HG03432 (cell line): ENCODE data around the gene MMAB.

Experiments used
- ATAC-seq: cut with Tn5 transposase; IDR thresholded peaks from one replicate; pipeline ENCODE4 v1.9.1; 2021; ENCODE audit warnings: mild to moderate bottlenecking, moderate library complexity; ENCODE audit not compliant: unreplicated experiment

The MMAB gene

DNA sequence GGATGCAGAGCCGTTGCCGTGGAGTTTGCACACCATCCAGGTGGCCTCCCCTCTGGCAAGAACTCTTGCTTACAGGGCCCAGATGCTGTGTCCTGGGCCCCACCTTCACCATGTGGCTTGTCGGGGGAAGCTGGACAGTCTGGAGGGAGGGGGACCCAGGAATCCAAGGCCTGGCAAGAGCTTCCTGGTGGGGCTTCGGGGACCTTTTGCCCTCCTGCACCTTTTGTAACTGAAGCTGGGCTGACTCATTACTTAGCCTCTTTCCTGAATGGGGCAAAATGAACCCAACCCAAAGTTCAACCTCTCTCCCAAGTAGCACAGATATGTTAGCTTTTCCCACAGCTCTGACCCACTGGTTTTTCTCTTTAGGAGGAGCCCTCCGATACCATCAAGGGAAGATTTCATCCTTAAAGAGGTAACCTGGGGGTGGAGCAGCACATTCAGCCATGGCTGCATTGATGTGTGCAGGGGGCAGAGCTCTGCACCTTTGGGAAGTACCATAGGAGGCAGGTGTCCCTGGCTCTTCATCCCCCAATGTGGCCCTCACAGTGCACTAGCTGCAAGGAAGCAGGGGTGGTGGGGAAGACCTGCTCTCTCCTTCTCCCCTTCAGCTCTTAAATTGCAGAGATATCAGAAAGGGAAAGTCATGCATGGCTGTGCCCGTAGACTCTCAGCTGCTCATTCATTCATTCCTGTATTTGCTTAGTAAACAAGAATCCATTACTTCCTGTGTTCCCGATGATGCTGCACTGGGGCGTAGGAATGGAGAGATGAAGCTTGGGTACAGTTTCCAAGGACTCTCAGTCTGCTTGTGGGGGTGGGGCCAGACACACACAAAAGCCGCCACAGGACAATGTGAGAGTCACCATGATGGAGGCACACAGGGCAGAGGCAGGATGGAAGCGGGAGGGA is 13.3 kb upstream of the MMAB start:
- ATAC-seq = no peak

DNA sequence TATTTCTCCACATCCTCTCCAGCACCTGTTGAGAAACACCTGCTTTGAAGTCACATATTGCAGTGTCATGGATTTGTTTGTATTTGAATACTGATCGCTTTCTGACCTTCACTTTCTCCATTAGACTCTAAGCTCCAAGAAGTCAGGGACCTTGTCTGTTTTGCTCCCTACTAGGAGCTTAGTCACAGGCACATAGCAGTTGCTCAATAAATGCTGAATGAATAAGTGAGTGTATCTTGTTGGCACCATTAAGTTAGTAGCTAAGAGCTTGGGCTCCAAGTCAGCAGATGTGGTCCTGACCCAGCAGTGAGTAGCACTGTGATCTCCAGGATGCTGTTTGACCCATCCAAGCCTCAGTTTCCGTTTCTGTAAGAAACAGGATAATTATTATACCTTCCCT is 10.4 kb upstream of the MMAB start:
- no peak for ATAC-seq

DNA sequence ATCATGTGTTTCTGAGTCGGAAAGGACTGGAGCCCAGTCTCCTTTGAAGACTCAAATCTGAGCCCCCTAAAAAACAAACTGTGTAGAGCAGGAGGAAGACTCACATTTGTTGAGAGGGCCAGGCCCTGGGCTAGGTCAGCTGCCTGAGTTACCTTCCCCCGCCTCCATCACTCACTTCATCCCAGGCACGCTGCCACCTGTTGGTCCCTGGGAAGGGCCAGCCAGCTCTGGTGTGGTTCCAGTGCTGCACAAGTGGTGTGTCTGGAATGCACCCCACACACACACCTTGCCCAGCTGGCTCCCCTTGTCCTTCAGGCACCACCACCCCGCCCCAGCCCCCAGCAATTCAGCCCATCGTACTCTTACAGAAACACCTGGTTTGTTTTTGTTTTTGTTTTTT is 9.3 kb upstream of the MMAB start:
- ATAC-seq = no peak

DNA sequence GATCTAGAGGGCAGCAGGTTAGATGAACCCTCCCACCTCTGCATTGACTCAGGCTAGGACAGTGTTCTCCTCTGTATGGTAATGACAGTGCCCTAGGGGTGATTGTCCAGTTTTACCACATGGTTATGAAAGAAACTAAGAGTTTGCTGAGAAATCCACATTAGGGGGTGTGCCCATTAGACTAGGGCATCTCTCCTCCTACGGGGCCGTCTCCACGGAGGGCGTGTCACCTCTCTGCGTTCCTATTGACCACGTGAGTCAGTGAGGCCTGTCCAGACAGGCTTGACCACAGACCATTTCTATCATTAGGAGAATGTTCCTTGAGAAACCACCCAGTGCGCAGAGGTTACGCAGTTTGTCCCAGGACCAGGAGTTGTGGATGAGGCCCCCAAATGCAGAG is 8.6 kb upstream of the MMAB start:
- ATAC-seq = no peak

DNA sequence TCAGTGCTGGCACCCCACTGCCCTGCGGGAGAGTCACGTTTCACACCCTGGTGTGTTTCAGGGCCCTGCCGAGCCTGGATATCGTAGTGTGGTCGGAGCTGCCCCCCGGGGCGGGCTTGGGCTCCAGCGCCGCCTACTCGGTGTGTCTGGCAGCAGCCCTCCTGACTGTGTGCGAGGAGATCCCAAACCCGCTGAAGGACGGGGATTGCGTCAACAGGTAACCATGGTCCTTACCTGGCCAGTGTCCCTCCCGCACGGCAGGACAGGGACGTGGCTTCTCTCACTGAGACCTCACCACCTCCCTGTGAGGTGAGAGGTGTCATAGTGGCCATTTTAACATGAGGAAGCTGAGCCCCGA is 8.0 kb upstream of the MMAB start:
- ATAC-seq = no peak

DNA sequence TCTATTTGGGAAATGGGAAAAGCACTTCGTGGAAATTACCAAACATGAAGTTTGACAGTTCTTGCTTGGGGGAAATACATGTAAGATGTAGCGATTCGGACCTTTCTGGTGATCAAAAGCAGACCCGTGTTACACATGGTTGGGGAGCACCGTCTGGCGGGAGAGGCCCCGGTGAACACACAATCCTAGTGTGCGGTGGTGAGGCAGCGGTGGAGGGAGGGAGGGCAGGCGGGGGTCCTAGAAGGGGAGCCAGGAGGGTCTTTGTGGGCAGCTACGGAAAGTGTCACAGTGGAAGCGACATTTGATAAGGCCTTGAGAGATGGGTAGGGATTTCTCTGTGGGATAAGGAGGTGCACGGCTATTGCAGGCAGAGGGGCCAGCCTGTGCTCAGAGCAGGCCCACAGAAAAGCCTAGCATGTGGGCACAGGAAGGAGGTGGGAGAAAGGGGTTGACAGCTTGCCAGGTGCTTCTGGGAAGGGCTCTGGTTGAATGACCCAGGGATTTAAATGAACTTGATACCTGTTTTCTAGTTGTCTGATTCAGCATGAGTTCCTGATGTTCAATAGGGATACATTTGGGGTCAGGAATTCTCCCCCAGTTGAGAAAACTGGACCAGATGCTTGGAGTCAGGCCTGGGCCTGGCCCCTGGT is 7.5 kb upstream of the MMAB start:
- no peak for ATAC-seq

DNA sequence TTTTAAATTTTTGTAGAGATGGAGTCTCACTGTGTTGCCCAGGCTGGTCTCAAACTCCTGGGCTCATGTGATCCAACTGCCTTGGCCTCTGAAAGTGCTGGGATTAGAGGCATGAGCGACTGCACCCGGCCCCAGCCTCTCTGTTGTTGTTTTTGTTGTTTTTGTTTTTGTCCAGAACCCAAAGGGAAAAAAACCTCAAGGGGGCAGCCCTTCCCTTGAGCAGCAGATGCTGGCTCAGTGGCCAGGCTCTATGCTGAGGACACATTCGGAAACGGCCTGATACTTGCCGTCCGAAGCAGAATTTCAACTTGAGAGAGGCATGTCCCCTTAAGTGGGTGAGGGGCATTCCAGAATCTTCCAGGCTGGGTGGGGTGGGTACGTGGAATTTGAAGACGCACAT is 7.0 kb upstream of the MMAB start:
- no peak for ATAC-seq

DNA sequence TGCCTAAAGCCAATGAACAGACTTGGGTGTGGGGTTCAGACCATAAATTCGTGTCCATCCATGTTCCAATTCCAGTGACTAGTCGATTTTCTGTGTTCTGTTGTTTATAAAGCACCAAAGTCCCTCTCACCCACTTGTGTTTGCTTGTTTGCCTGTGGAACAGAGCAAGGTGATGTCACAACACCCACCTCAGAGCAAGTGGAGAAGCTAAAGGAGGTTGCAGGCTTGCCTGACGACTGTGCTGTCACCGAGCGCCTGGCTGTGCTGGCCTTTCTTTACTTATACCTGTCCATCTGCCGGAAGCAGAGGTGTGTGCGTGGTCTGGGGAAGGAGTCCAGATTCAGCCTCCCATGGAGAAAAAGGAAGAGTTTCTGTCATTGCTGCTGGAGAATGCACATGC is 6.3 kb upstream of the MMAB start:
- ATAC-seq = no peak

DNA sequence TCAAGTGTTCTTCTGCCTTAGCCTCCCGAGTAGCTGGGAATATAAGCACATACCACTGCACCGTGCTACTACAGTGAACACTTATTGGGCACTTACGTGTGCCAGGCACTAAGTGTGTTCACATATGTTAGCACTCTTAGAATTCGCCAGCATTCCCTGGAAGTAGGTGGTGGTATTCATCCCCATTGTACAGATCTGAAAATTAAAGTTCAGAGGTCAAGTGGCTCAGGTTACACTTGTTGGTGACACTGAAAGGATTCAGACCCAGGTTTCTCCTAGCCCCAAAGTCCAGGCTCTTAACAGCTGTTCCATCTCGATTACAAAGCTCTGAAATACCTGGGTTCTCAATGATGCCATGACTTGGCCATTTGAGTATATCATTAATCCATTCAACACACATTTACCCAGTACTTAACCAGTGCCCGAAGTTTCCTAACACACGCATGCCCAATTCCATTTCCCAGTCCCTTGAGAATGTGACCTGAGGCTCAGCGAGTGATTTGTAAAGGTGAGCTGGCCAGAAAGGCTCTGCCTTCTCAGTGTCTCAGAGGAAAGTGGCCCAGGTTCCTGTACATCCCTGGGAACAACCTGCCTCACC is 5.1 kb upstream of the MMAB start:
- no peak for ATAC-seq

DNA sequence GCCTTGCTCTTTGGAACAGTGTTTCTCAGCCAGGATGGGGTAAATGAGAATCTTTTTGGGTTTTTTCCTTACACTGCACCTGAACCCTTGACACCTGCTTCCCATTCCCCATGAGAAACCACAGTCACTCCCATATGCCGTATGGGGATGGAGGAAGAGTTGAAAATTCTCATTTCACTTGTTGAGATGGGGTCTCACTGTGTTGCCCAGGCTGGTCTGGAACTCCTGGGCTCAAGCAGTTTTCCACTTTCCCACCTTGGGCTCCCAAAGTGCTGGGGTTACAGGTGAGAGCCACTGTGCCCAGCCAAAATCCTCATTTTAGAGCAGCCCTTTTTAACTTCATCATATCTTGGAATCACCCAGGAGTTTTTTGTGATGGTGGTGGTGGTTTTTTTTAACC is 4.0 kb upstream of the MMAB start:
- ATAC-seq = no peak

DNA sequence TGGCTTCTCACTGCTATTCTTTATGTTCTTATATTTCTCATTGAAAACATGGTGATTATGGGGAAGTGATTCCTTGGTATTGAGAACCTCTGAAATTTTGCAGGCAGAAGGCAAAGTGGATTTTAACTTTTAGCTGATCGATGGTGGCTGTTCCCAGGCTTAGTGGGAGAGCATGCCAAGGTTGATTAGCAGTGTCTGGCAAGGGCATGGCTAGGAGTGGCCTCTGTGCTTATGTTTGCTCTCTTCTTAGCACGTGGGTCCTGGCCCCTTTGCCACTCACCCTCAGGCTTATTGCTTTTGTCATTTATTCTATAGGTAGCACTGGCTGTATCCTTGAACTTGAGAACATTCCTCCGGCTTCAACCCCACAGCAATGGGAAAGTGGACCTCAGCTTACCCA is 2.4 kb upstream of the MMAB start:
- ATAC-seq = no peak

DNA sequence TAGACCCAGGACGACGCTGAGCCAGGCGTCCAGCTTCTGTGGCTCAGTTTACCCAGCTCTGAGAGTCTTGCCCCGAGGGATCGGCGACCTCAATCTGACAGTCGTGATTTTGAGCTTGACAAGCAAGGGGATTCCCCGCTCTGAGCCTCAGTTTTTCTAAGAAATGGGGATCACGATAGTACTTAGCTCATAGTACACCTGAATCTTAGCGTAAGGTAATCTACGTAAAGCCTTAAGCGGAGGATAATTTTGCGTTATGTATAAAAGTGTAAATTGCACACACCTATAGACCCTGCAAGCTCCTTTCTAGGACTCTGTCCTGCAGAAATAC is 575 bp upstream of the MMAB start:
- no peak for ATAC-seq

DNA sequence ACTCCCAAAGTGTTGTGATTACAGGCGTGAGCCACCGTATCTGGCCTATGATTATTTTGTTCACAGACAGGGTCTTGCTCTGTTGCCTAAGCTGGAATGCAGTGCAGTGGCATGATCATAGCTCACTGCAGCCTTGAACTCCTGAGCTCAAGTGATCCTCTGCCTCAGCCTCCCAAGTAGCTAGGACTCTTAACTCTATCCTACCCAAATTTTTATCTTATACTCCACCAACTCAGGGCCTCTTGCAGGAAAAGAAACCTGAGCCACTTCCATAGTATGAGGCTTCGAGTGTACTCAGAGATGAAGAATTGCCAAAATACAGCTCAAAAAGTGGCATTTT is 828 bp downstream of the MMAB start:
- ATAC-seq = no peak

DNA sequence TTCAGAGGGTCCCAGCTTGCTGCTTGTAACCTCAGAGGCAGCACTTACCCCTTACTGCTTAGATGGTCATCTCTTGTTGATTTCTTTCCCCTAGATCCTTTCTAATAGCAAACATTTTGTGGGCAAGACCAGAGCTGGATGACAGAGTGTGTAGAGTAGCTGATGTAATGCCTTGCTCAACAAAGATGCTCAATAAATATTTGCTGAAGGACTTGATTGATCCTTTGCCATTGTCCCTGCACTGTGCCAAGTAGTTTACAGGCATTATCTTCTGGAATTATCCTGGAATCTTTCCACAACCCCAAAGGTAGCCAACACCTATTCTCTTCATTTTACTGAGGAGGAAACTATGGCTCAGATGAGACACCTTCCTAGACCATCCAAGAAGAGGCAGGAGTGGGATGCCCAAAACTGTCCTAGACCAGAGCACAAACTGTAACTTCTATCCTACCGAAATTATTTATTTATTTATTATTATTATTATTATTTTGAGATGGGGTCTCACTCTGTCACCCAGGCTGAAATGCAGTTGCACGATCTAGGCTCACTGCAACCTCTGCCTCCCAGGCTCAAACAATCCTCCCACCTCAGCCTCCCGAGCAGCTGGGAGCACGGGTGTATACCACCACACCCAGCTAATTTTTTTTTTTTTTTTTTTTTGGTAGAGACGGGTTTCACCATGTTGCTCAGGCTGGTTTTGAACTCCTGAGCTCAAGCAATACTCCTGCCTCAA is 1.4 kb downstream of the MMAB start:
- ATAC-seq = no peak

DNA sequence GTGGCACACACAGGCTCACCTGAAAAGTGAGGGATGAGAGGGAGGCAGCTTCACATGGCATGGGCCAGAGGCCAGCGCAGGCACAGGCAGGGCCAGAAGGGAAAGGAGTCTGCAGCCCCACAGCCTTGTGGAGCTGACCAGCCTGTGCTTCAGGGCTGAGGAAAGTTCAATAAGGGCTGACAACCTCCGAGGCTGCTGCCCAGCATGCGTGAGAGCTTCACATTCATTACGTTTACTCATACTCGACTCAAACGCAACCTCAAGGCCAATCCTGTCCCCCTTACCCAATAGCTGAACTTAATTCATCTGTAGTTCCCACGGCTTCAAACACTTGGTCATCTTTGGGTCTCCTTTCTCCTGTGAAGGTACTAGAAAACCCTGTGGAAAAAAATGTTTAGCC is 4.8 kb downstream of the MMAB start:
- ATAC-seq = no peak

DNA sequence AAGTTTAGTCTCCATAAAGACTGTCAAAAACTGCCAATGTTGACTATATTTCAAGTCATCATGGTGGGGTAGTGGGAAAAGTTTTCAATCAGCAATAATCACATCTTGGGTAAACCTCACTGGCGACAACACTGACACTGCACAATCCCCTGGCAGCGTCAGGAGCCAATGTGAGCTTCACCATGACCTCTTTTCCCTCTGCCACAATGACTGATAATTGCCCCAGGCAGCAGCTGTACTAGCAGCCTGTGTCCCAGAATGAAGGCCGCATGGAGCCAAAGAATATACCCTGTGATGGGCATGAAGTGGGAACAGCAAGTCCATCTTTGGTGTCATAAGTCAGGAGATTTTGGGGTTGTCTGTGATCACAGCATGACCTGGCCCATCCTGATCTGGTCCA is 5.3 kb downstream of the MMAB start:
- ATAC-seq = no peak

DNA sequence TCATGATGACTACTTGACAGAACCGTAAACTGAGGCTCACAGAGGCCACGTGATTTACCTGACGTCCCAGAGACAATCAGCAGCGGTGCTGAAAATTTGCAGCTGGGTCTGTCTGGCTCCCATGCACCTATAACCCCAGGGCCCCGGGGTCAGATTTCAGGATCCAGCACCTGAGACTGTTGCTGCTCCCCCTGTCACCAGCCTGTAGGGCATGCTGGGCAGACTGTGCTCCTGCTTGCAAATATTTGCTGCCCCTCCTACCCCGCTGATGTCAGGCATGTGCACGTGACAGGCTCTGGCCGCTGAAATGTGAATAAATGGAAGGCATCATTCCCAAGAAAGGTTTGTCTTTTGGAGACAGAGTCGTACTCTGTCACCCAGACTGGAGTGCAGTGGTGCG is 6.0 kb downstream of the MMAB start:
- no peak for ATAC-seq

DNA sequence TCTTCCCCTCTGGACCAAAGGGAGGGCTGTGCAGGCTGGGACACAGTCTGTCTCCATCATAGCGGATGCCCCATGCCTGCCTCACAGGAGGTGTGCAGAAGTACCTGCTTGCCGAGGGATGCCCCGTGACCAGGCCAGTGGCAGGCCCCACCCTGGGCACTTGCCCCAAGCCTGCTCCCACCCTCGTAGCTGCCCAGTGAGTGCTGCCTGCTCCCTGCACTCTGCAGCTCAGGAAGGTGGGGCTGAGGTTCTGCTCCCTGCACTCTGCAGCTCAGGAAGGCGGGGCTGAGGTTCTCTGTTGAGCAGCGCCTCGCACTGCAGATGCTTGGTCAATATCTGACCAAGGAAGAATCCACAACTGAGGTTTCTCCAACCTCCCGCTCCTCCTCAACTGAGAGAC is 6.9 kb downstream of the MMAB start:
- ATAC-seq = no peak

DNA sequence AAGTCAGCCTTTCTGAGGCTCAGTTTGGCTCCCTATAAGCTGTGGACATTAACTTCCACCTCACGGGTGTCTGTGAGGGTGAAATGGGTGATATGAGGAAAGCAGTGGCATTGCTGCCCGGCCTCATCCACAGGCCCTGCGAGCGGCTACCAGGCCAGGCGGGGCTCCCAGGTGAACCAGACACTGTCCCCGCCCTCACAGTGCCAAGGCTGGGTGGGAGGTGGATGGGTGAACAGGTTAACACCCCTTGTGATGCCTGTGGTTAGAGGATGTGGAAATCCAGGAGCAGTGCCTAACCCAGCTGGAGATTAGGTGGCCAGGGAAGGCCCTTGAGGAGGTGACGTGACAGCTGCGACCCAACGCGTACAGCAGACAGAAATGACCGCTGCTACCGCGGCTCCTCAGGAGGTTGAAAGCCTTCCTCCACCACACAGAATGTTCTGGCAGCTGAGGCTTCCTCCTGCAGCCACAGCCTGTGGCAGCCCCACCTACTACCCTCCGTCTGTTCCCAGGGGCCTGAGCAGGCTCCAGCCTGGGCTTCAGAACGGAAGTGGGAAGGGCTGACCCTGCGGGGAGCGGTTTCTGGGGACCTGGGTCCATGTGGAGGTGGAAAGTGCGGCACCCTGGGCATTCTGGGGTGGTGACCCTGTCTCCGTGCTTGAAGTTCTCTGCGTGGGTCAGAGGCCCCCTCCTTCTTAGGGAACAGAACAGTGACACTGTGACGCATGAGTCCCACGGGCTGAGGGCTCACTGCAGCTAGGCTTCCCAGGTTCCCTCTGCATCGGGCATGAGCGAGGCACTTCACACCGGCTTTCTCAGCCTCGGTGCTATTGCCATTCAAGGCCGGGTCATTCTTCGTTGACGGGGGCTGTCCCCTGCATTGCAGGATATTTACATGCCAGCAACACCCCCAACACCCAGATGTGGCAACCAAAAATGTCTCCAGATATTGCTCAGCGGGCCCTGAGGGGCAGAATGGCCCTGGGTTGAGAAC is 9.7 kb downstream of the MMAB start:
- ATAC-seq = no peak

DNA sequence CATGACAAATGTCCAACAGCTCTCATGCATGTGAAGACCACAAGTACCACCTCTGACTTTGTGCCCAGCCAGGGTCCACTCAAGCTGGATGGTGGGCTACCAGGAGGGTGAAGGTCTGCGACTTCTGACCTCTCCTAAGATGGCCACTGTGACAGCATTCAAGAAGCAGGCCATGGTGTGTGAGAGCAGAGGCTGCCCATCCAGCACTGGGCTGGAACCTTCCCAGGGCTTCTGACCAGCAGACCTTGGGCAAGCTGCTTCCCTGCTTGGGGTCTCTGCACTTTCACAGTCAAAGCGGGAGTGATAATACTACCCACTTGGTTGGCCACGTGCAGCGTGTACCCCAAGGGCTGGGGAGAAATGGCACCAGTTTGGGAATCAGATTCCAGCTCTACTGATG is 10.4 kb downstream of the MMAB start:
- no peak for ATAC-seq

DNA sequence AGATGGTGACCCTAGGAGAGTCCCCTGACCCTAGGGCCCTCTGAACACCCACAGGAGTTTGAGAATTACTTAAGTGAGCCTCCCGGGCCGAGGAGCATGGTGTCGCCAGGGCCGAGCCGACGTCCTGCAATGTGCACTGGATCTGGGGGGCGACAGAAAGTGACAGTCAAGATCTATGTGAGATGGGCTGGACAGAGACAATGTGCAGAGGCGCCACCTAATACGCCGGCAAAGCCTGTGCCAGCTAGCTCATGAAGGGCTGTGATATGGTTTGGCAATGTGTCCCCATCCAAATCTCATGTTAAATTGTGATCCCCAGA is 11.6 kb downstream of the MMAB start:
- ATAC-seq = no peak
